ENCODE results near the gene CYS1. TPM values are rescaled to one million over a fixed set of nuclear protein-coding genes. Genes with fewer than 3 reads are reported as not detected.

Gene CYS1
- total RNA-seq, 2 experiments from 2014 or later = 0.68 TPM; not detected in 1

GRCh38 chr2:10035053-10035422 lies 45.2 kb downstream of the CYS1 start:
- no peaks in the 10 kb centered on the region for H3K9me2 ChIP-seq (ENCODE audit: insufficient read depth, low read length)
- H3K4me2 ChIP-seq (ENCODE audit: low read length) = no peak overlapping the region
- ChIA-PET CTCF (ENCODE audit: unreplicated experiment) (no interaction called here), POLR2A (interaction anchor here (1.3 kb wide), 1 partner anchor 14 kb away, joined by 4 read pairs; no protein-coding TSS in a partner anchor)
- H3K27ac ChIP-seq (ENCODE audit: low read depth, low read length, poor library complexity, severe bottlenecking) = no peak overlapping the region
- H3K4me1 ChIP-seq (ENCODE audit: insufficient read depth, low read length, poor library complexity, severe bottlenecking) = no peaks in the 10 kb centered on the region
- TF ChIP-seq EZH2phosphoT487 (IDR thresholded peaks at IDR 0.05; ENCODE audit: borderline replicate concordance, low read depth, low read length) = no peak
- no peak for TF ChIP-seq CTCF (conservative IDR thresholded peaks at IDR 0.05; ENCODE audit: low read length)
- no peaks in the 10 kb centered on the region for H3K9me3 ChIP-seq (ENCODE audit: low read length)
- no peak for DNase-seq (ENCODE audit: low spot score)
- BruUV-seq (replicated peaks) = no TSS peak
- no peak overlapping the region for H2AFZ ChIP-seq (ENCODE audit: low read length)
- H3K4me3 ChIP-seq (ENCODE audit: low read depth, low read length, poor library complexity, severe bottlenecking) = no peak overlapping the region
- no peaks in the 10 kb centered on the region for H4K20me1 ChIP-seq (ENCODE audit: insufficient read depth, low read length)
- intact Hi-C loops (cut with micrococcal nuclease; ENCODE audit: unreplicated experiment) = no loop called here
- H3K79me2 ChIP-seq (ENCODE audit: insufficient read depth, low read depth, low read length) = no peaks in the 10 kb centered on the region
- H3K36me3 ChIP-seq (ENCODE audit: insufficient read depth, low read length) = no peaks in the 10 kb centered on the region

GRCh38 chr2:10034333-10035052 lies 45.7 kb downstream of the CYS1 start:
- no peaks in the 10 kb centered on the region for H3K4me1 ChIP-seq (ENCODE audit: insufficient read depth, low read length, poor library complexity, severe bottlenecking)
- H3K36me3 ChIP-seq (ENCODE audit: insufficient read depth, low read length) = no peaks in the 10 kb centered on the region
- H3K9me3 ChIP-seq (ENCODE audit: low read length) = no peaks in the 10 kb centered on the region
- TF ChIP-seq CTCF (conservative IDR thresholded peaks at IDR 0.05; ENCODE audit: low read length) (no peak), EZH2phosphoT487 (IDR thresholded peaks at IDR 0.05; ENCODE audit: borderline replicate concordance, low read depth, low read length) (no peak)
- H3K79me2 ChIP-seq (ENCODE audit: insufficient read depth, low read depth, low read length) = no peaks in the 10 kb centered on the region
- intact Hi-C loops (cut with micrococcal nuclease; ENCODE audit: unreplicated experiment) = no loop called here
- no peaks in the 10 kb centered on the region for H4K20me1 ChIP-seq (ENCODE audit: insufficient read depth, low read length)
- no peak overlapping the region for H3K27ac ChIP-seq (ENCODE audit: low read depth, low read length, poor library complexity, severe bottlenecking)
- H3K9me2 ChIP-seq (ENCODE audit: insufficient read depth, low read length) = no peaks in the 10 kb centered on the region
- ChIA-PET CTCF (ENCODE audit: unreplicated experiment) (no interaction called here), POLR2A (no interaction called here)
- no peak overlapping the region for H3K4me3 ChIP-seq (ENCODE audit: low read depth, low read length, poor library complexity, severe bottlenecking)
- no peak overlapping the region for H2AFZ ChIP-seq (ENCODE audit: low read length)
- no TSS peak for BruUV-seq (replicated peaks)
- no peak overlapping the region for H3K4me2 ChIP-seq (ENCODE audit: low read length)
- no peak for DNase-seq (ENCODE audit: low spot score)

GRCh38 chr2:10033251-10034006 lies 46.8 kb downstream of the CYS1 start:
- no TSS peak for BruUV-seq (replicated peaks)
- H3K9me2 ChIP-seq (ENCODE audit: insufficient read depth, low read length) = no peaks in the 10 kb centered on the region
- intact Hi-C loops (cut with micrococcal nuclease; ENCODE audit: unreplicated experiment) = no loop called here
- H3K4me1 ChIP-seq (ENCODE audit: insufficient read depth, low read length, poor library complexity, severe bottlenecking) = no peaks in the 10 kb centered on the region
- no peak overlapping the region for H3K4me2 ChIP-seq (ENCODE audit: low read length)
- CTCF ChIA-PET (ENCODE audit: unreplicated experiment) = no interaction called here
- H3K27ac ChIP-seq (ENCODE audit: low read depth, low read length, poor library complexity, severe bottlenecking) = no peak overlapping the region
- H3K9me3 ChIP-seq (ENCODE audit: low read length) = no peaks in the 10 kb centered on the region
- H4K20me1 ChIP-seq (ENCODE audit: insufficient read depth, low read length) = no peaks in the 10 kb centered on the region
- no peak overlapping the region for H2AFZ ChIP-seq (ENCODE audit: low read length)
- H3K36me3 ChIP-seq (ENCODE audit: insufficient read depth, low read length) = no peaks in the 10 kb centered on the region
- no peaks in the 10 kb centered on the region for H3K79me2 ChIP-seq (ENCODE audit: insufficient read depth, low read depth, low read length)
- no peak overlapping the region for H3K4me3 ChIP-seq (ENCODE audit: low read depth, low read length, poor library complexity, severe bottlenecking)
- DNase-seq (ENCODE audit: low spot score) = no peak
- POLR2A ChIA-PET = no interaction called here
- TF ChIP-seq EZH2phosphoT487 (IDR thresholded peaks at IDR 0.05; ENCODE audit: borderline replicate concordance, low read depth, low read length) (no peak), CTCF (conservative IDR thresholded peaks at IDR 0.05; ENCODE audit: low read length) (no peak)
